LNCAP (cell line): ENCODE results near the gene FABP1.

Source experiments
- CTCF ChIP-seq: fragments of 450-650 bp; IDR thresholded peaks from 2 replicates; pipeline ENCODE4 v1.5.1; 2017; ENCODE audit warnings: mild to moderate bottlenecking

FABP1 gene

GRCh38 chr2:88126772-88127637, 857 bp downstream of the FABP1 start:
- no peak for TF ChIP-seq CTCF

- no peak for TF ChIP-seq CTCF
These were observed 1.7 kb downstream of the FABP1 start for GRCh38 chr2:88125924-88126771.

- TF ChIP-seq CTCF: no peak
These were observed 2.4 kb downstream of the FABP1 start for GRCh38 chr2:88125344-88125923.

- TF ChIP-seq CTCF: no peak
These were observed 3.6 kb downstream of the FABP1 start for GRCh38 chr2:88123975-88124917.

- no peak for TF ChIP-seq CTCF
These were observed 4.5 kb downstream of the FABP1 start for GRCh38 chr2:88123164-88123974.

- no peak for TF ChIP-seq CTCF
These were observed 5.5 kb downstream of the FABP1 start for GRCh38 chr2:88122141-88122884.
